ENCODE data around the gene GFOD2. TPM values are rescaled to one million over a fixed set of nuclear protein-coding genes. Genes with fewer than 3 reads are reported as not detected.
A peak's percentile ranks its signal among the peaks of the same experiment; 100 is the strongest.

The GFOD2 gene
- total RNA-seq, 5 donors from 2014 or later (not counting 1 experiment from before 2014, with no cell fraction given): 8.5 to 23.2 (median 16.7) TPM

DNA sequence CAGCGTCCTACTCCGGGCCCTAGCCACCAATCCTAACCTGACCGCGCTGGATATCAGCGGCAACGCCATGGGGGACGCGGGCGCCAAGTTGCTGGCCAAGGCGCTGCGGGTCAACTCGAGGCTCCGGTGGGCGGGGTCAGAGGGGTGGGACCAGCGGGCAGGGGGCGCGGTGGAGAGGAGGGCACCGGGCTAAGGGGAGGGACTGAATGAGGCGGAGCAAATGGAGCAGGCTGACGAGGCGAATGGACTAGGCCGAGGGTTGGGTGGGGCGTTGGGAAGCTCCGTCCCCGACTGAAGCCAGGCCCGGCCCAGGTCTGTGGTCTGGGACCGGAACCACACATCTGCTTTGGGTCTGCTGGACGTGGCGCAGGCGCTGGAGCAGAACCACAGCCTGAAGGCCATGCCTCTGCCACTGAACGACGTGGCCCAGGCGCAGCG is 69.6 kb downstream of the GFOD2 start:
- Histone ChIP-seq H3K9me3 (no peaks in the 10 kb centered on the region), H3K4me1 (ENCODE audit: control insufficient read depth in 1 of 2, extremely low read depth in 1 of 2, insufficient read depth in 2 of 2, low read length in 2 of 2) (peaks cover 0 to 27% of the 10 kb centered on the region in 2 experiments), H3K36me3 (ENCODE audit: control insufficient read depth in 2 of 2, extremely low read depth in 1 of 2, insufficient read depth in 1 of 2, low read length in 1 of 2) (peaks cover 18 to 73% of the 10 kb centered on the region in 2 donors), H3K4me3 (ENCODE audit: control insufficient read depth in 1 of 2, extremely low read depth in 1 of 2, low read length in 1 of 2) (no peak overlapping the region), H3K27ac (ENCODE audit: low read length) (no peak overlapping the region), H3K27me3 (replicated peaks in 1 of 2; ENCODE audit: control insufficient read depth in 2 of 2, extremely low read depth in 1 of 2, insufficient read depth in 2 of 2, low read length in 1 of 2) (no peaks in the 10 kb centered on the region)
- Mint-ChIP-seq H3K4me3 (no peak overlapping the region), H3K4me1 (peaks cover 14 to 20% (median 19%) of the 10 kb centered on the region in 3 donors), H3K27me3 (no peaks in the 10 kb centered on the region), H3K36me3 (peaks cover 27% of the 10 kb centered on the region), H3K27ac (no peak overlapping the region), H3K9me3 (no peaks in the 10 kb centered on the region)
- DNase-seq: no peak
- WGBS (ENCODE audit: insufficient coverage): 96% methylated on average over 34 of the region's 34 CpGs
- ChIA-PET CTCF (no interaction called here), POLR2A (no interaction called here)
- no peak for ATAC-seq (replicated peaks in 1 of 4)

DNA sequence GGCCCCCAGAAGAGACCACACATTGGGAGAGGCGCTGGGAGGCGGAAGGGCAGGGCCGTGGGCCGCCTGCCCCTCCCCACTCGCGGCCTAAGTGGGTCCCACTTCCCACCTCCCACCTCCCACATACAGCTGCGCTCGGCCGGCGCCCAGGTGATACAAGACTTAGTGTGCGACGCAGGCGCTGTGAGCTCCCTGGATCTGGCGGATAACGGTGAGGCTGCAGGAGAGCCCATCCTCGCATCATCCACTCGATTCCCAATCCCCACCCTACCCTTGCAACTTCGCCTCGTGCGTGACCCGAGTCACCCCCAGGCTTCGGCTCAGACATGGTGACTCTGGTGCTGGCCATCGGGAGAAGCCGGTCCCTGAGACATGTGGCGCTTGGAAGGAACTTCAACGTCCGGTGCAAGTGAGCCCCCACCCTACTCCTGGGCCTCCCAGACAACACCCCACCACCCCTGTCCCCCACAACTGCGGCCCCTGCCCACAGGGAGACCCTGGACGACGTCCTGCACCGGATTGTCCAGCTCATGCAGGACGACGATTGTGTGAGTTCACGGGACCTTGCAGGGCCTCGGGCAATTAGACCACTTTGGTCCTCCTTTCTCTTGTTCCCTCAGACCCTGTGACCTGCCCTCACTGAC is 70.2 kb downstream of the GFOD2 start:
- Mint-ChIP-seq H3K4me1 (peaks cover 18 to 25% (median 21%) of the 10 kb centered on the region in 3 donors), H3K9me3 (no peaks in the 10 kb centered on the region), H3K4me3 (no peak overlapping the region), H3K27me3 (no peaks in the 10 kb centered on the region), H3K36me3 (peaks cover 24% of the 10 kb centered on the region), H3K27ac (no peak overlapping the region)
- Histone ChIP-seq H3K4me1 (ENCODE audit: control insufficient read depth in 1 of 2, extremely low read depth in 1 of 2, insufficient read depth in 2 of 2, low read length in 2 of 2) (peaks cover 0 to 33% of the 10 kb centered on the region in 2 experiments), H3K27ac (ENCODE audit: low read length) (no peak overlapping the region), H3K4me3 (ENCODE audit: control insufficient read depth in 1 of 2, extremely low read depth in 1 of 2, low read length in 1 of 2) (no peak overlapping the region), H3K9me3 (no peaks in the 10 kb centered on the region), H3K36me3 (ENCODE audit: control insufficient read depth in 2 of 2, extremely low read depth in 1 of 2, insufficient read depth in 1 of 2, low read length in 1 of 2) (peaks cover 18 to 68% of the 10 kb centered on the region in 2 donors), H3K27me3 (replicated peaks in 1 of 2; ENCODE audit: control insufficient read depth in 2 of 2, extremely low read depth in 1 of 2, insufficient read depth in 2 of 2, low read length in 1 of 2) (no peaks in the 10 kb centered on the region)
- CTCF ChIA-PET: interaction anchor here in 1 of 2 donors (0.7 kb wide), 1 partner anchor 103 kb away, joined by 4 read pairs; no protein-coding TSS in a partner anchor
- POLR2A ChIA-PET: no interaction called here
- ATAC-seq (replicated peaks in 1 of 4): no peak
- WGBS (ENCODE audit: insufficient coverage): 98% methylated on average over 29 of the region's 35 CpGs
- DNase-seq: no peak

DNA sequence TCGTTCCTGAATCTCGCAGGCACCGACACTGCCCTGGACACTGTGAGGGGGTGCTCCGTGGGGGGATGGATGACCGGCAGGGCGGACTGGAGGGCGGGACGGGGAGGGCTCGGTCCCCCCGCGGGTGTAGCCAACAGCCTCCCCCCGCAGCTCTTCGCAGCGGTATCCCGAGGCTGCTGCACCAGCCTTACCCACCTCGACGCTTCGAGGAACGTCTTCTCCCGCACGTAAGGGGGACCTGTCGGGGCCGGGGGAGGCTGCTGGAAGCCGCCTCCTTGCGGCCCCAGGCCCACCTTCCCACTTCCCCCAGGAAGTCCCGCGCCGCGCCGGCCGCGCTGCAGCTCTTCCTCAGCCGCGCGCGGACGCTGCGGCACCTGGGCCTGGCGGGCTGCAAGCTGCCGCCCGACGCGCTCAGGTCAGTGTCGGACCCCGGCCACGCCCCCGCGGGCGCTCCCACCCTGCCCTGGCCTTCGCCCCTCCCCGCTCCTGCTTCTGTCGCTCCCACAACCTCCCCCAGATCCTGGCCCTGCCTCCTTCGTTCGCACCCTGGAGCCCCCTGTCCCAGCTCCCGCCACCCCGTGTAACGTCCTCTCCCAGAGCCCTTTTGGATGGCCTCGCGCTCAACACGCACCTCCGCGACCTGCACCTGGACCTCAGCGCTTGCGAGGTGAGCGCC is 70.9 kb downstream of the GFOD2 start:
- CTCF ChIA-PET: no interaction called here
- Mint-ChIP-seq H3K9me3 (no peaks in the 10 kb centered on the region), H3K4me1 (peaks cover 18 to 26% (median 21%) of the 10 kb centered on the region in 3 donors), H3K36me3 (peaks cover 24% of the 10 kb centered on the region), H3K27me3 (no peaks in the 10 kb centered on the region), H3K4me3 (no peak overlapping the region), H3K27ac (no peak overlapping the region)
- 97% methylated on average over 23 of the region's 65 CpGs for WGBS (ENCODE audit: insufficient coverage)
- no peak overlapping the region for H3K27ac ChIP-seq (ENCODE audit: low read length)
- no peaks in the 10 kb centered on the region for H3K27me3 ChIP-seq (replicated peaks in 1 of 2; ENCODE audit: control insufficient read depth in 2 of 2, extremely low read depth in 1 of 2, insufficient read depth in 2 of 2, low read length in 1 of 2)
- H3K36me3 ChIP-seq (ENCODE audit: control insufficient read depth in 2 of 2, extremely low read depth in 1 of 2, insufficient read depth in 1 of 2, low read length in 1 of 2): peaks cover 15 to 65% of the 10 kb centered on the region in 2 donors
- POLR2A ChIA-PET: interaction anchor here in 1 of 2 donors (0.5 kb wide), 1 partner anchor 25 kb away, joined by 4 read pairs; no protein-coding TSS in a partner anchor
- H3K4me1 ChIP-seq (ENCODE audit: control insufficient read depth in 1 of 2, extremely low read depth in 1 of 2, insufficient read depth in 2 of 2, low read length in 2 of 2): peaks cover 0 to 33% of the 10 kb centered on the region in 2 experiments
- ATAC-seq (replicated peaks in 1 of 4): no peak
- no peak overlapping the region for H3K4me3 ChIP-seq (ENCODE audit: control insufficient read depth in 1 of 2, extremely low read depth in 1 of 2, low read length in 1 of 2)
- DNase-seq: no peak
- H3K9me3 ChIP-seq: no peaks in the 10 kb centered on the region

DNA sequence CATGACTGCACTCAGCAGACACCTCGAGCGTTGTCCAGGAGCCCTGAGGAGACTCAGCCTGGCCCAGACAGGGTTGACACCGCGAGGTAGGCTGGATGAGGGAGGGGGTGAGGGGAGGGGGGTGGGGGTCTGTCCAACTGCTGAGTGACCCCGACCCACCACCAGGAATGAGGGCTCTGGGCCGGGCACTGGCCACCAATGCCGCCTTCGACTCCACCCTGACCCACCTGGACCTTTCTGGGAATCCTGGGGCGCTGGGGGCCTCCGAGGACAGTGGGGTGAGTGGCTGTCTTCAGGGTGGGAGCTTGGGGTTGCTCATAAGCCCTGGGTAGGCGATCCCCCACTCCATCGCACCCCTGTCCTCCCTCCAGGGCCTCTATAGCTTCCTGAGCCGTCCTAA is 71.4 kb downstream of the GFOD2 start:
- CTCF ChIA-PET: no interaction called here
- Mint-ChIP-seq H3K27ac (peak overlapping the region in 1 of 2 donors; percentile 85), H3K4me3 (no peak overlapping the region), H3K36me3 (peaks cover 24% of the 10 kb centered on the region), H3K4me1 (peaks cover 18 to 26% (median 21%) of the 10 kb centered on the region in 3 donors), H3K27me3 (no peaks in the 10 kb centered on the region), H3K9me3 (no peaks in the 10 kb centered on the region)
- no CpG with 5 or more reads among the region's 13 CpGs for WGBS (ENCODE audit: insufficient coverage)
- Histone ChIP-seq H3K36me3 (ENCODE audit: control insufficient read depth in 2 of 2, extremely low read depth in 1 of 2, insufficient read depth in 1 of 2, low read length in 1 of 2) (peaks cover 13 to 64% of the 10 kb centered on the region in 2 donors), H3K27me3 (replicated peaks in 1 of 2; ENCODE audit: control insufficient read depth in 2 of 2, extremely low read depth in 1 of 2, insufficient read depth in 2 of 2, low read length in 1 of 2) (no peaks in the 10 kb centered on the region), H3K9me3 (no peaks in the 10 kb centered on the region), H3K4me3 (ENCODE audit: control insufficient read depth in 1 of 2, extremely low read depth in 1 of 2, low read length in 1 of 2) (no peak overlapping the region), H3K27ac (ENCODE audit: low read length) (peak overlapping the region; percentile 12), H3K4me1 (ENCODE audit: control insufficient read depth in 1 of 2, extremely low read depth in 1 of 2, insufficient read depth in 2 of 2, low read length in 2 of 2) (peaks cover 0 to 33% of the 10 kb centered on the region in 2 experiments)
- no peak for ATAC-seq (replicated peaks in 1 of 4)
- POLR2A ChIA-PET: interaction anchor here in 1 of 2 donors (0.5 kb wide), 1 partner anchor 25 kb away, joined by 4 read pairs; no protein-coding TSS in a partner anchor
- DNase-seq: no peak

DNA sequence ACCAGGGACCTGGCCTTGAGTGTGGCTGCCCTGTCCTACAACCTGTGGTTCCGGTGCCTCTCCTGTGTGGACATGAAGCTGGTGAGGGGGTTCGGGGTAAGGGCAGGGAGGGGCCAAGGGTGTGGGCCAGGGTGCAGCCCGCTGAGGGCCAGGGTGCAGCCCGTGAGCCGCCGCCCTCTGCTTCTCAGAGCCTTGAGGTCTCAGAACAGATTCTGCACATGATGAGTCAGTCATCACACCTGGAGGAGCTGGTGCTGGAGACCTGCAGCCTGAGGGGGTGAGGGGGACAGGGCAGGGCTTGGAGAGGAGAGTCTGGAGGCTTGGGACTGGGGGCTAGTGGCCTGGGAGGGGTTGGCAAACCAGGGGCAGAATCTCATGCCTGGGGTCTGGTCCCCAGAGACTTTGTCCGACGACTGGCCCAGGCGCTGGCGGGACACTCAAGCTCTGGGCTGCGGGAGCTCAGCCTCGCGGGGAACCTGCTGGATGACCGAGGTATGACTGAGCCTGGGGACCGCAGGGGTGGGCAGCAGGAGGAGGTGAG is 71.9 kb downstream of the GFOD2 start:
- Mint-ChIP-seq H3K36me3 (peaks cover 22% of the 10 kb centered on the region), H3K4me1 (peaks cover 18 to 26% (median 21%) of the 10 kb centered on the region in 3 donors), H3K4me3 (peak overlapping the region in 1 of 3 donors; percentile 81), H3K27ac (peak overlapping the region in 1 of 2 donors; percentile 85), H3K9me3 (no peaks in the 10 kb centered on the region), H3K27me3 (no peaks in the 10 kb centered on the region)
- Histone ChIP-seq H3K27ac (ENCODE audit: low read length) (peak overlapping the region; percentile 12), H3K9me3 (no peaks in the 10 kb centered on the region), H3K36me3 (ENCODE audit: control insufficient read depth in 2 of 2, extremely low read depth in 1 of 2, insufficient read depth in 1 of 2, low read length in 1 of 2) (peaks cover 13 to 60% of the 10 kb centered on the region in 2 donors), H3K4me3 (ENCODE audit: control insufficient read depth in 1 of 2, extremely low read depth in 1 of 2, low read length in 1 of 2) (no peak overlapping the region), H3K4me1 (ENCODE audit: control insufficient read depth in 1 of 2, extremely low read depth in 1 of 2, insufficient read depth in 2 of 2, low read length in 2 of 2) (peaks cover 0 to 33% of the 10 kb centered on the region in 2 experiments), H3K27me3 (replicated peaks in 1 of 2; ENCODE audit: control insufficient read depth in 2 of 2, extremely low read depth in 1 of 2, insufficient read depth in 2 of 2, low read length in 1 of 2) (no peaks in the 10 kb centered on the region)
- ChIA-PET POLR2A (no interaction called here), CTCF (no interaction called here)
- WGBS (ENCODE audit: insufficient coverage): 92% methylated on average over 15 of the region's 15 CpGs
- DNase-seq (no peak), ATAC-seq (replicated peaks in 1 of 4) (no peak)

DNA sequence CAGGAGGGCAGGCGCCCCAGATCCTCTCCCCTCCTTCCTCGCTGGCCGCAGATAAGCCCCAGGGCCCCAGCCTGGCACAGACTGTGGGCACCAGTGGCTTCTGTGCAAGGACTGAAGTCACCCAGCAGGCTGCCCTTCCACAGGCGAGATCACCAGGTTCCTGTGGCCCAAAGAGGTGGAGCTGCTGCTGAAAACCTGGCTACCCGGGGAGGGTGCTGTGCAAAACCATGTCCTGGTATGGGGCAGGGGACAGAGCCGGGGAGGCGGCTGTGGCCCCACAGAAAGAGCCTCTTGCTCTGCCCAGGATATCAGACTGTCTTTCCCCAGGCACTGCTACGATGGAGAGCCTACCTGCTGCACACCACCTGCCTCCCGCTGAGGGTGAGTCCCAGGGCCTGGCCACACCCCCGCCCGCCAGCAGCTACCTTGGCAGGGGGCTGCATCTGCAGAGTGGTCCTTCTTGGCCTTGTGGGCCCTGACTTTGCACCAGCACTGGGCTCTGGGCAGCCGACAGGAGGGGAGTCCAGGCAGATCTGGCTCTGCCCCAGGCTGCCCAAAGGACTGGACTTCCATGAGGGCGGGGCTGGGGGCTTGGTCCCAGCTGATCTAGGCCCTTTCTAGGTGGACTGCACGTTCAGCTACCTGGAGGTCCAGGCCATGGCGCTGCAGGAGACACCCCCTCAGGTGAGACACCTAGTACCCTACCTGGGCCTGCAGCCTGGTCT is 73.6 kb downstream of the GFOD2 start:
- ChIA-PET POLR2A (interaction anchor here in 1 of 2 donors (0.9 kb wide), 1 partner anchor 14 kb away, joined by 4 read pairs; the partner anchor contains the start of gene ACD), CTCF (interaction anchor here (0.5 to 4.3 kb wide), 18 partner anchors 15 to 1553 kb away, joined by 3 to 44 read pairs (median 4); partner anchors contain the start of genes ACD (in 1 of the 2) and PARD6A (in 1 of the 2))
- Histone ChIP-seq H3K9me3 (no peaks in the 10 kb centered on the region), H3K27ac (ENCODE audit: low read length) (peak overlapping the region; percentile 80), H3K4me1 (ENCODE audit: control insufficient read depth in 1 of 2, extremely low read depth in 1 of 2, insufficient read depth in 2 of 2, low read length in 2 of 2) (peaks cover 0 to 33% of the 10 kb centered on the region in 2 experiments), H3K4me3 (ENCODE audit: control insufficient read depth in 1 of 2, extremely low read depth in 1 of 2, low read length in 1 of 2) (peak overlapping the region; percentile 63 to 79), H3K27me3 (replicated peaks in 1 of 2; ENCODE audit: control insufficient read depth in 2 of 2, extremely low read depth in 1 of 2, insufficient read depth in 2 of 2, low read length in 1 of 2) (no peaks in the 10 kb centered on the region), H3K36me3 (ENCODE audit: control insufficient read depth in 2 of 2, extremely low read depth in 1 of 2, insufficient read depth in 1 of 2, low read length in 1 of 2) (peaks cover 3 to 43% of the 10 kb centered on the region in 2 donors)
- Mint-ChIP-seq H3K27me3 (no peaks in the 10 kb centered on the region), H3K4me1 (peaks cover 14 to 21% (median 20%) of the 10 kb centered on the region in 3 donors), H3K9me3 (no peaks in the 10 kb centered on the region), H3K4me3 (peak overlapping the region; percentile 81 to 86 (median 83)), H3K36me3 (peaks cover 9% of the 10 kb centered on the region), H3K27ac (peak overlapping the region; percentile 94 to 95)
- peak in 6 of 35 experiments; percentile 14 to 40 (median 28) for DNase-seq
- 38% methylated on average over 15 of the region's 15 CpGs for WGBS (ENCODE audit: insufficient coverage)
- peak; percentile 1 to 31 (median 12) for ATAC-seq (replicated peaks in 1 of 4)
